K562 (cell line): ENCODE data around the gene BET1L. TPM values are rescaled to one million over a fixed set of nuclear protein-coding genes. Genes with fewer than 3 reads are reported as not detected.
A peak's percentile ranks its signal among the peaks of the same experiment; 100 is the strongest.

ENCODE experiments used
- BACH1 ChIP-seq: fragments of 200-800 bp; sonication (Bioruptor generic); IDR thresholded peaks from 2 replicates; pipeline ENCODE4 v1.6.1; 2016; ENCODE audit warnings: missing genetic modification characterization, missing compliant biosample characterization
- BDP1 ChIP-seq: IDR thresholded peaks from 3 replicates; pipeline ENCODE4 v1.6.1; 2011; ENCODE audit not compliant: insufficient read length, insufficient read depth
- ELK1 ChIP-seq: sonication (generic); formaldehyde crosslinking; IDR thresholded peaks from 2 replicates; pipeline ENCODE4 v1.8.1; 2022; ENCODE audit warnings: missing genetic modification reagents
- NR4A1 ChIP-seq, 2 experiments: fragments of 250-450 bp in 1 of 2; fragments of 450-650 bp in 1 of 2; sonication (Bioruptor Pico) in 1 of 2; IDR thresholded peaks; 2 replicates each; pipeline versions ENCODE4 v1.4.0 to v1.6.1; 2016 to 2020; ENCODE audit warnings: mild to moderate bottlenecking in 2 of 2, missing compliant biosample characterization in 1 of 2, missing genetic modification characterization in 1 of 2, moderate library complexity in 1 of 2
- POLR2AphosphoS2 ChIP-seq: IDR thresholded peaks from 2 replicates; pipeline ENCODE4 v1.6.1; 2012; ENCODE audit warnings: low read length, improper control_type of control experiment
- RBM34 ChIP-seq: fragments of 200-400 bp; formaldehyde crosslinking; IDR thresholded peaks from 2 replicates; pipeline ENCODE4 v1.6.1; 2018; ENCODE audit warnings: low read length, borderline replicate concordance; ENCODE audit not compliant: insufficient read depth
- SLC30A9 ChIP-seq: fragments of 250-450 bp; sonication (Bioruptor Pico); IDR thresholded peaks from 2 replicates; pipeline ENCODE4 v1.8.0; 2022; ENCODE audit warnings: mild to moderate bottlenecking, moderate library complexity
- TAL1 ChIP-seq: fragments of 450-650 bp; IDR thresholded peaks from 2 replicates; pipeline ENCODE4 v1.6.1; 2016; ENCODE audit warnings: mild to moderate bottlenecking
- TCF15 ChIP-seq: fragments of 250-450 bp; sonication (Bioruptor Pico); IDR thresholded peaks from 2 replicates; pipeline ENCODE4 v1.8.0; 2022; ENCODE audit warnings: moderate library complexity, mild to moderate bottlenecking, inconsistent platforms
- ZC3H8 ChIP-seq: fragments of 450-650 bp; IDR thresholded peaks from 2 replicates; pipeline ENCODE4 v1.6.1; 2017
- ZNF740 ChIP-seq, 3 experiments: fragments of 200-800 bp in 1 of 3; sonication (Bioruptor generic) in 1 of 3; sonication (generic) in 1 of 3; formaldehyde crosslinking in 1 of 3; IDR thresholded peaks; 2 replicates each; pipeline versions ENCODE4 v1.6.1 to v1.8.0; 2016 to 2022; ENCODE audit warnings: mild to moderate bottlenecking in 2 of 3, missing compliant biosample characterization in 2 of 3, missing genetic modification characterization in 2 of 3, missing genetic modification reagents in 1 of 3
- polyA plus RNA-seq, 8 experiments: library from polyadenylated mRNA; depleted of rRNA in 4 of 8; stranded (reverse) in 5 of 8; unstranded in 3 of 8; fragments of >200 nt; fragmentation: Nextera tagmentation in 2 of 8; fragmentation: Illumina TruSeq in 1 of 8; extraction: Ambion mirVana in 2 of 8; extraction: Trizol in 1 of 8; gene quantifications; 2 replicates each; pipeline versions ENCODE4 v1.2.1 to v1.2.3, GENCODE V29; 2011 to 2014; ENCODE audit warnings: inconsistent platforms in 1 of 8, missing spikeins in 1 of 8
- total RNA-seq, 7 experiments: library from RNA; depleted of rRNA in 6 of 7; stranded (reverse); fragments of >200 nt in 6 of 7; fragmentation: Illumina TruSeq in 2 of 7; extraction: Trizol in 2 of 7; gene quantifications; 2 replicates each; pipeline versions ENCODE4 v1.2.1 to v1.2.3, GENCODE V29; 2011 to 2021; ENCODE audit warnings: low replicate concordance in 1 of 7
- TF ChIP-seq, protein P1 (sequence below): fragments of 450-650 bp; IDR thresholded peaks from 2 replicates; pipeline ENCODE4 v1.6.1; 2018; ENCODE audit warnings: mild to moderate bottlenecking, low read depth; ENCODE audit not compliant: partially characterized antibody
- TF ChIP-seq, protein P2 (sequence below), 2 experiments: fragments of 450-650 bp; IDR thresholded peaks; 2 replicates each; pipeline ENCODE4 v1.6.1; 2016; ENCODE audit warnings: mild to moderate bottlenecking in 2 of 2, borderline replicate concordance in 1 of 2, low read depth in 1 of 2, moderate library complexity in 1 of 2

Gene BET1L
- total and polyA plus RNA-seq, 9 of the 15 experiments (the other 6 are each of a cell fraction or from before 2014, with no cell fraction given) = 9.9 to 69.1 (median 19.9) TPM

GRCh38 chr11:208181-208916, 1.1 kb upstream of the BET1L start (continued):
- TF ChIP-seq NR4A1 (CRISPR knock-in tag; IDR thresholded peaks at IDR 0.05) (no peak), NR4A1 (tag; IDR thresholded peaks at IDR 0.05) (0 out of 2 replicates have a peak, but pooled peaks have one; percentile 6), POLR2AphosphoS2 (peak; percentile 84; the same call in 1 of the 2 replicates), ZNF740 (CRISPR knock-in tag; IDR thresholded peaks at IDR 0.05) (no peak; the same call in 1 of the 2 replicates), ZNF740 (tag; IDR thresholded peaks at IDR 0.05) (no peak), TAL1 (0 out of 2 replicates have a peak, but pooled peaks have one; percentile 12), RBM34 (no peak), ELK1 (CRISPR knock-in tag) (no peak), TCF15 (no peak), BACH1 (tag) (no peak), ZC3H8 (no peak), SLC30A9 (CRISPR knock-in tag) (no peak), BDP1 (no peak)
- TF ChIP-seq, protein P1, sequence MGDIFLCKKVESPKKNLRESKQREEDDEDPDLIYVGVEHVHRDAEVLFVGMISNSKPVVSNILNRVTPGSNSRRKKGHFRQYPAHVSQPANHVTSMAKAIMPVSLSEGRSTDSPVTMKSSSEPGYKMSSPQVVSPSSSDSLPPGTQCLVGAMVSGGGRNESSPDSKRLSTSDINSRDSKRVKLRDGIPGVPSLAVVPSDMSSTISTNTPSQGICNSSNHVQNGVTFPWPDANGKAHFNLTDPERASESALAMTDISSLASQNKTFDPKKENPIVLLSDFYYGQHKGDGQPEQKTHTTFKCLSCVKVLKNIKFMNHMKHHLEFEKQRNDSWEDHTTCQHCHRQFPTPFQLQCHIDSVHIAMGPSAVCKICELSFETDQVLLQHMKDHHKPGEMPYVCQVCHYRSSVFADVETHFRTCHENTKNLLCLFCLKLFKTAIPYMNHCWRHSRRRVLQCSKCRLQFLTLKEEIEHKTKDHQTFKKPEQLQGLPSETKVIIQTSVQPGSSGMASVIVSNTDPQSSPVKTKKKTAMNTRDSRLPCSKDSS = no peak
- TF ChIP-seq, protein P2, sequence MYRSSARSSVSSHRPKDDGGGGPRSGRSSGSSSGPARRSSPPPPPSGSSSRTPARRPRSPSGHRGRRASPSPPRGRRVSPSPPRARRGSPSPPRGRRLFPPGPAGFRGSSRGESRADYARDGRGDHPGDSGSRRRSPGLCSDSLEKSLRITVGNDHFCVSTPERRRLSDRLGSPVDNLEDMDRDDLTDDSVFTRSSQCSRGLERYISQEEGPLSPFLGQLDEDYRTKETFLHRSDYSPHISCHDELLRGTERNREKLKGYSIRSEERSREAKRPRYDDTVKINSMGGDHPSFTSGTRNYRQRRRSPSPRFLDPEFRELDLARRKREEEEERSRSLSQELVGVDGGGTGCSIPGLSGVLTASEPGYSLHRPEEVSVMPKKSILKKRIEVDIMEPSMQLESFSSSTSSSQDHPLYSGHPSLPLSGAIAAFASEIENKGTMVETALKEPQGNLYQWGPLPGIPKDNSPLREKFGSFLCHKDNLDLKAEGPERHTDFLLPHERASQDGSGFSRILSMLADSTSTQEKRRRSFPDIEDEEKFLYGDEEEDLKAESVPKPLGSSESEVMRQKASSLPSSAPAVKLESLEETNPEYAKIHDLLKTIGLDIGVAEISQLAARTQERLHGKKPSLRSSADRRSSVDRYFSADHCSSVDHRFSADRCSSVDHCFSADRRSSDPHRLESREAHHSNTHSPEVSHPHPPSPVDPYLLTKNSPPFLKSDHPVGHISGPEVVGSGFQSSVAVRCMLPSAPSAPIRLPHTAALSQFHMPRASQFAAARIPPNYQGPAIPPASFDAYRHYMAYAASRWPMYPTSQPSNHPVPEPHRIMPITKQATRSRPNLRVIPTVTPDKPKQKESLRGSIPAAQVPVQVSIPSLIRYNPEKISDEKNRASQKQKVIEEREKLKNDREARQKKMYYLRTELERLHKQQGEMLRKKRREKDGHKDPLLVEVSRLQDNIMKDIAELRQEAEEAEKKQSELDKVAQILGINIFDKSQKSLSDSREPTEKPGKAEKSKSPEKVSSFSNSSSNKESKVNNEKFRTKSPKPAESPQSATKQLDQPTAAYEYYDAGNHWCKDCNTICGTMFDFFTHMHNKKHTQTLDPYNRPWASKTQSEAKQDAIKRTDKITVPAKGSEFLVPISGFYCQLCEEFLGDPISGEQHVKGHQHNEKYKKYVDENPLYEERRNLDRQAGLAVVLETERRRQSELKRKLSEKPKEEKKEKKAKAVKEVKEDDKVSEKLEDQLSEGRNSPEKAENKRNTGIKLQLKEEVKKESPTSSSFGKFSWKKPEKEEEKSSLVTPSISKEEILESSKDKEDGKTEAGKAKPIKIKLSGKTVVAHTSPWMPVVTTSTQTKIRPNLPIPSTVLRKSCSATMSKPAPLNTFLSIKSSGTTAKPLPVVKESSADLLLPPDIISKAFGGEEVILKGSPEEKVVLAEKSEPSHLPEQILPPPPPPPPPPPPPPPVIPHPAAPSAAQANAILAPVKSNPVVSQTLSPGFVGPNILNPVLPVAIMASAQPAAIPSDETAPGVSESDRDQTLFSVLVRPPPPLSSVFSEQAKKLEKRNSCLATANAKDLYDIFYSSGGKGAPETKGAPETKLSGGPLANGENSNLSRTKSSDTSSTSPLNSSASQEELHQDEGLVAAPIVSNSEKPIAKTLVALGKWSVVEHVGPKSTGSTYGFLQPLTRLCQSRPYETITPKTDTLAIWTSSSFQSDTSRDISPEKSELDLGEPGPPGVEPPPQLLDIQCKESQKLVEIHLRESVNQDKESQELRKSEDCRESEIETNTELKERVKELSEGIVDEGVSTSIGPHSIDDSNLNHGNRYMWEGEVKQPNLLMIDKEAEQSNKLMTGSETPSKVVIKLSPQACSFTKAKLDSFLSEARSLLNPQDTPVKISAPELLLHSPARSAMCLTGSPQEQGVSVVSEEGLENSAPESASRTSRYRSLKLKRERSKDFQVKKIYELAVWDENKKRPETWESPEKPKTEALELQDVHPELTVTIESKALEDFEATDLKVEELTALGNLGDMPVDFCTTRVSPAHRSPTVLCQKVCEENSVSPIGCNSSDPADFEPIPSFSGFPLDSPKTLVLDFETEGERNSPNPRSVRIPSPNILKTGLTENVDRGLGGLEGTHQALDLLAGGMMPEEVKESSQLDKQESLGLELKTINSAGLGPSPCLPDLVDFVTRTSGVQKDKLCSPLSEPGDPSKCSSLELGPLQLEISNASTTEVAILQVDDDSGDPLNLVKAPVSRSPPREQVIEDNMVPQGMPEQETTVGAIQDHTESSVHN (IDR thresholded peaks at IDR 0.05; ENCODE audit: borderline replicate concordance in 1 of 2, low read depth in 1 of 2) = no peak
